HepG2 (cell line): Measurements from ENCODE around the gene ZMIZ1. TPM values are rescaled to one million over a fixed set of nuclear protein-coding genes. Genes with fewer than 3 reads are reported as not detected.
A peak's percentile ranks its signal among the peaks of the same experiment; 100 is the strongest.

Source experiments
- ATAC-seq: fragments of 200-7000 bp; cut with Tn5 transposase; 3 replicates; pipeline ENCODE4 v1.9.1; 2020; ENCODE audit warnings: mild to moderate bottlenecking, moderate library complexity
- BruUV-seq: library from RNA; stranded (reverse); fragments of 400-500 nt; replicated peaks from 2 replicates; lab custom pipeline; 2021; lab: Mats Ljungman, UMichigan
- CTCF ChIA-PET: fragments of 300-600 bp; formaldehyde crosslinking; extraction: SDS; loops from one replicate; lab custom pipeline; 2021; ENCODE audit warnings: low total read pairs, inconsistent platforms, low intra/inter-chr PET ratio; lab: Yijun Ruan, JAX
- POLR2A ChIA-PET: fragments of 350-600 bp; sonication (Branson Sonifier 250); formaldehyde crosslinking; loops from one replicate; lab custom pipeline; 2020; ENCODE audit warnings: antibody characterized with exemption, inconsistent platforms; lab: Yijun Ruan, JAX
- DNase-seq: peaks from one replicate; pipeline ENCODE4 v3.0.0-alpha.2; 2015; ENCODE audit warnings: low spot score
- FAIRE-seq: peaks from 3 replicates; lab custom pipeline; 2011; peaks lifted over from hg19 to GRCh38; lab: Jason Lieb, UNC
- H2AFZ ChIP-seq: one replicate; pipeline ENCODE4 v1.6.1; 2011; ENCODE audit warnings: low read length, inconsistent platforms
- H3K27ac ChIP-seq: fragments of 300-600 bp; 3 replicates; pipeline ENCODE4 v1.8.0; 2011; ENCODE audit warnings: mixed run types, mild to moderate bottlenecking, mixed read lengths, low read length, inconsistent platforms; ENCODE audit not compliant: insufficient read depth; ENCODE audit errors: extremely low read length
- H3K27me3 ChIP-seq, 2 experiments: fragments of 200-600 bp in 1 of 2; 2 replicates in 1 of 2; 3 replicates in 1 of 2; pipeline versions ENCODE4 v1.6.0 to v1.8.0; 2011; ENCODE audit warnings: low read length in 2 of 2, mild to moderate bottlenecking in 2 of 2, moderate library complexity in 2 of 2, inconsistent platforms in 1 of 2; ENCODE audit not compliant: insufficient read depth in 2 of 2, control insufficient read depth in 1 of 2
- H3K36me3 ChIP-seq, 2 experiments: fragments of 200-600 bp in 1 of 2; replicated peaks in 1 of 2; 2 replicates in 1 of 2; 3 replicates in 1 of 2; pipeline versions ENCODE4 v1.5.1 to v1.8.0; 2011; ENCODE audit warnings: low read length in 2 of 2, inconsistent platforms in 1 of 2; ENCODE audit not compliant: insufficient read depth in 2 of 2, control insufficient read depth in 1 of 2
- H3K4me1 ChIP-seq: 2 replicates; pipeline ENCODE4 v1.5.1; 2012; ENCODE audit warnings: low read length, inconsistent platforms; ENCODE audit not compliant: insufficient read depth
- H3K4me2 ChIP-seq: 2 replicates; pipeline ENCODE4 v1.6.0; 2011; ENCODE audit warnings: low read depth, low read length, inconsistent platforms
- H3K4me3 ChIP-seq, 3 experiments: fragments of 200-600 bp in 1 of 3; sonication (generic), shearing (Covaris generic) in 1 of 3; replicated peaks in 1 of 3; 2 replicates each; pipeline ENCODE4 v1.5.1; 2011 to 2016; ENCODE audit warnings: low read length in 3 of 3, inconsistent platforms in 2 of 3, low read depth in 2 of 3, mild to moderate bottlenecking in 2 of 3, control low read depth in 1 of 3, mixed read lengths in 1 of 3; ENCODE audit not compliant: insufficient read depth in 1 of 3
- H3K79me2 ChIP-seq: one replicate; pipeline ENCODE4 v1.6.1; 2011; ENCODE audit warnings: low read length, inconsistent platforms; ENCODE audit not compliant: insufficient read depth
- H3K9ac ChIP-seq: 2 replicates; pipeline ENCODE4 v1.6.0; 2011; ENCODE audit warnings: mild to moderate bottlenecking, low read depth, low read length, inconsistent platforms; ENCODE audit not compliant: insufficient read depth
- H3K9me3 ChIP-seq: 2 replicates; pipeline ENCODE4 v1.5.1; 2012; ENCODE audit warnings: mild to moderate bottlenecking, low read length
- H4K20me1 ChIP-seq: 2 replicates; pipeline ENCODE4 v1.6.0; 2011; ENCODE audit warnings: inconsistent platforms, mild to moderate bottlenecking, low read length, moderate library complexity; ENCODE audit not compliant: insufficient read depth
- HNRNPUL1 ChIP-seq: fragments of 200-400 bp; formaldehyde crosslinking; IDR thresholded peaks from 2 replicates; pipeline ENCODE4 v1.6.1; 2017; ENCODE audit warnings: low read depth, mild to moderate bottlenecking, low read length, moderate library complexity
- KDM1A ChIP-seq: IDR thresholded peaks from 2 replicates; pipeline ENCODE4 v1.6.1; 2016; ENCODE audit warnings: missing compliant biosample characterization
- KLF13 ChIP-seq: sonication (generic); formaldehyde crosslinking; IDR thresholded peaks from 2 replicates; pipeline ENCODE4 v1.4.0; 2020; ENCODE audit warnings: mild to moderate bottlenecking, missing genetic modification reagents
- RORA ChIP-seq: sonication (generic); formaldehyde crosslinking; IDR thresholded peaks from 2 replicates; pipeline ENCODE4 v1.5.0; 2020; ENCODE audit warnings: mild to moderate bottlenecking, missing genetic modification reagents, moderate library complexity
- TOE1 ChIP-seq: sonication (generic); formaldehyde crosslinking; IDR thresholded peaks from 2 replicates; pipeline ENCODE4 v1.4.0; 2020; ENCODE audit warnings: mild to moderate bottlenecking, missing genetic modification reagents
- ZMYM3 ChIP-seq: sonication (generic); formaldehyde crosslinking; IDR thresholded peaks from 2 replicates; pipeline ENCODE4 v1.5.1; 2020; ENCODE audit warnings: mild to moderate bottlenecking, missing genetic modification reagents
- ZNF501 ChIP-seq: sonication (generic); formaldehyde crosslinking; IDR thresholded peaks from 2 replicates; pipeline ENCODE4 v1.5.1; 2020; ENCODE audit warnings: mild to moderate bottlenecking, moderate library complexity, missing genetic modification reagents
- ZNF687 ChIP-seq: sonication (generic); formaldehyde crosslinking; IDR thresholded peaks from 2 replicates; pipeline ENCODE4 v1.5.1; 2020; ENCODE audit warnings: mild to moderate bottlenecking, missing genetic modification reagents, moderate library complexity
- ZNF768 ChIP-seq: sonication (generic); formaldehyde crosslinking; IDR thresholded peaks from 2 replicates; pipeline ENCODE4 v1.4.0; 2020; ENCODE audit warnings: missing genetic modification reagents
- ZNF816 ChIP-seq: sonication (generic); formaldehyde crosslinking; IDR thresholded peaks from 2 replicates; pipeline ENCODE4 v1.8.0; 2022; ENCODE audit warnings: missing genetic modification reagents, mild to moderate bottlenecking, borderline replicate concordance
- in situ Hi-C: cut with HindIII; loops from 2 replicates; pipeline ENCODE4 v1.10.0; 2017; ENCODE audit warnings: low pct_unique_long_range_greater_than_20kb; ENCODE audit not compliant: extremely low pct_ligation_motif_present
- intact Hi-C: fragments of 100-400 bp; cut with micrococcal nuclease; formaldehyde crosslinking; loops from one replicate; pipeline ENCODE4 v1.10.0; 2022; ENCODE audit not compliant: unreplicated experiment
- polyA plus RNA-seq, 8 experiments: library from polyadenylated mRNA; depleted of rRNA in 3 of 8; stranded (reverse) in 7 of 8; unstranded in 1 of 8; fragments of >200 nt; fragmentation: Illumina TruSeq in 4 of 8; extraction: Trizol in 4 of 8; gene quantifications; 2 replicates each; pipeline versions ENCODE4 v1.2.1 to v1.2.3, GENCODE V29; 2011 to 2016; ENCODE audit warnings: low read depth in 4 of 8, missing spikeins in 1 of 8, mixed read lengths in 1 of 8; ENCODE audit not compliant: insufficient read depth in 1 of 8
- total RNA-seq, 5 experiments: library from RNA; depleted of rRNA; stranded (reverse); fragments of >200 nt; fragmentation: Illumina TruSeq; extraction: Trizol; gene quantifications; 2 replicates each; pipeline ENCODE4 v1.2.3, GENCODE V29; 2016; ENCODE audit warnings: low read depth in 1 of 5

Gene ZMIZ1
- total and polyA plus RNA-seq, 2 of the 13 experiments (the other 11 are each of a cell fraction or from before 2014, with no cell fraction given), result 5.3 to 10.2 TPM

DNA sequence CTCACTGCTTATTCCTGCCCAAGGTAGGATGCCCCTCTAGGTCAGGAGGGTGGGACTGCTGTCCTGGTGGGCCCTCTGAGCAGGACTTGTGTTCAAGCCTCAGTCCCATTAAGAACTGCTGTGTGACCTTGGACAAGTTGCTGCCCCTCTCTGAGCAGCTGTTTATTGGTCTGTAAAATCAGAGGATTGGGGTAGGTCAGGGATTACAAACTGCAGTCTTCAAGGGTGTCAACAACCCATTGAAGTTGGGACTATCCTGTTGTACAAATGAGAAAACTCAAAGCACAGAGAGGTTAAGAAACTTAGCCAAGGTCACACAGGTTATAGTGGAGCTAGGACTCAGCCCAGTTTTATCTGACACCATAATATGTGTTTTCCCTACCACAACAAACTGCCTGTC is 55.3 kb downstream of the ZMIZ1 start:
- Histone ChIP-seq H2AFZ (no peak overlapping the region), H3K36me3 (peaks cover 52 to 72% of the 10 kb centered on the region in 2 experiments)
- TF ChIP-seq ZNF687, result no peak
- peak; percentile 71 for TF ChIP-seq ZMYM3 (CRISPR knock-in tag)
- no peak for TF ChIP-seq HNRNPUL1
- TF ChIP-seq KLF13 (CRISPR knock-in tag), result no peak
- TF ChIP-seq ZNF501 (CRISPR knock-in tag), result no peak
- 0 out of 2 replicates have a peak, but pooled peaks have one; percentile 60 for TF ChIP-seq KDM1A
- no peak for TF ChIP-seq ZNF816
- TF ChIP-seq RORA (CRISPR knock-in tag), result no peak
- TF ChIP-seq ZNF768 (CRISPR knock-in tag), result peak; percentile 96
- TF ChIP-seq TOE1 (CRISPR knock-in tag), result no peak
- TF ChIP-seq, all 625 proteins: peak for 3
- no peak for FAIRE-seq
- CTCF ChIA-PET, result no interaction called here
- Histone ChIP-seq H3K4me3 (no peak overlapping the region), H3K27ac (no peak overlapping the region), H3K9ac (no peak overlapping the region), H3K79me2 (peaks cover 26% of the 10 kb centered on the region), H3K27me3 (no peaks in the 10 kb centered on the region), H3K4me1 (peaks cover 40% of the 10 kb centered on the region), H3K4me2 (no peak overlapping the region), H4K20me1 (peaks cover 64% of the 10 kb centered on the region), H3K9me3 (no peaks in the 10 kb centered on the region)
- in situ Hi-C loops (no loop called here), intact Hi-C loops (no loop called here)
- no peak for ATAC-seq
- no TSS peak for BruUV-seq
- POLR2A ChIA-PET, result no interaction called here
- DNase-seq, result no peak
